Placental epithelial cell (primary cell): ENCODE results near the gene ZFP36. TPM values are rescaled to one million over a fixed set of nuclear protein-coding genes. Genes with fewer than 3 reads are reported as not detected.

Experiments used
- small RNA-seq: library from RNA; depleted of rRNA; stranded (forward); fragments of <200 nt; gene quantifications from one replicate; pipeline ENCODE3, GENCODE V24; 2012
- total RNA-seq: library from RNA; depleted of rRNA; stranded (reverse); fragments of >200 nt; gene quantifications from 2 replicates; pipeline ENCODE4 v1.2.3, GENCODE V29; 2012

Gene ZFP36, protein sequence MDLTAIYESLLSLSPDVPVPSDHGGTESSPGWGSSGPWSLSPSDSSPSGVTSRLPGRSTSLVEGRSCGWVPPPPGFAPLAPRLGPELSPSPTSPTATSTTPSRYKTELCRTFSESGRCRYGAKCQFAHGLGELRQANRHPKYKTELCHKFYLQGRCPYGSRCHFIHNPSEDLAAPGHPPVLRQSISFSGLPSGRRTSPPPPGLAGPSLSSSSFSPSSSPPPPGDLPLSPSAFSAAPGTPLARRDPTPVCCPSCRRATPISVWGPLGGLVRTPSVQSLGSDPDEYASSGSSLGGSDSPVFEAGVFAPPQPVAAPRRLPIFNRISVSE
- 16.2 and 16.9 TPM in 2 replicates for total RNA-seq

DNA sequence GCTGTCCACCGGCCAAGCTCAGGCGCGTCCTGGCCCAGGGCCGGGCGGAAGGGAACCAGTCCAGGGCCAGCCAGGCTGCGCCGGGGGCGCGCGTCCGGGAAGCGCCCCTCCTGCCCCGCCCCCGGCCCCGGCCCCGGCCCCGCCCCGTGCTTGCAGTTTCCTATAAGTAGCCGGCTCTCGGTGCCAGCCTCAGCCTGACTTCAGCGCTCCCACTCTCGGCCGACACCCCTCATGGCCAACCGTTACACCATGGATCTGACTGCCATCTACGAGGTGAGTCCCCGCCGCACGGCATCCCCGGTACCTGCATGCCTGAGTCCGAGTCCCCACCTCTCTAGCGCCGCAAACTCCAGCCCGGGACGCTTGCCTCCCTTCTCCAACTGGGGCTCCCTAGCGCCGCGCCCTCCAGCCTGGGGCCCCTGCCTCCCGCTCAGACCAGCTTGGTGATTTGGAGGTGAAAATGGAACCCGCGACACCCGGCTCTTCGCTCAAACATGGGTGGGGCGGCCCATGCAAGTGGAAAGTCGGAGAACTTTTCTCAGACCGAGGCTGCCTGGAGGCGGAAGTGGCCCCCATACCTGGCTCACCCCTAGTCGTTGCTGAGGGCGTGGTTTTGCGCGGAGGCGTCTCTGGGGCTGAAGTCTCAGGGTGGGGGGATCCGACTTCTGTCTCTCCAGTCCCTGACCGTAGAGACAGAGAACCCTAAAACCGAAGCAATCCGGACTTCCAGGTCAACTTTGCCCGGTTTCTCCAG is at the start of gene ZFP36:
ZFP36 (plus strand) TSS at position 192 of the 754 bp plus-strand sequence; CDS start at position 250, 58 bp downstream.

DNA sequence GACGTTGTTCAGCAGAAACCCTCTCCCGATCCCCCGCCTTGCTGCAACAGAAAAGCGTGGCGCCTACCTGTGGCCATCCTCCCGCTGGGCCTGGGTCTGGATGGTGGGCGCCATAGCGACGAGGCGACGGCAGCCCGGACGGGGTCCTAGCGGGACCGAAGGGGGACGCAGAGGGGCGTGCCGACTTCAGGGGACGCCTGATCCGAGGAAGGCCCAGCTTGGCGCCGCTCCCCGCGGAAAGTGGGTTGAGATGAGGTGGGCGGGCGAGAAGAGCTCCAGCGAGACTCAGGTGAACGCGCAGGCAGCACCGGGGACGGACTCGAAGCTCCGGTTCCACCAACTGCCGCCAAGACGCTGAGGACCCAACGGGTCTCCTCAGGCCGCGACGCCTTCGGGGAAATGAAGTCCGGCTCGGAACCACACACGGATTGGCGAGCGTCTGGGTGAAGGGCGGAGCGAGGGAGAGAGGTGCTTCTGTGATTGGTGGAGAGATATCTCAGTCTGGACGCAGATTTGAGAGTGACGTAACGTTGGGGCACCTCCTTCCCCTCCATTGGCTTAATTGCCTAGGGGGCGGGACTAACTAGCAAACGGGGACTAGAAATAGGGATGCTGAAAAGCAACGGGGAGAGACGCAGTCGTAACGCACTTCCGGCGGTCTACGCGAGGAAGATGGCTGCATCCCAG is 15.8 kb upstream of the ZFP36 start, which contains the start of the genes MED29 and PAF1:
MED29 (plus strand) TSS at position 628 of the 687 bp plus-strand sequence; CDS start at position 673, 45 bp downstream.
PAF1 (minus strand) TSS at position 356 of the 687 bp plus-strand sequence; CDS start at position 114, 242 bp downstream.

DNA sequence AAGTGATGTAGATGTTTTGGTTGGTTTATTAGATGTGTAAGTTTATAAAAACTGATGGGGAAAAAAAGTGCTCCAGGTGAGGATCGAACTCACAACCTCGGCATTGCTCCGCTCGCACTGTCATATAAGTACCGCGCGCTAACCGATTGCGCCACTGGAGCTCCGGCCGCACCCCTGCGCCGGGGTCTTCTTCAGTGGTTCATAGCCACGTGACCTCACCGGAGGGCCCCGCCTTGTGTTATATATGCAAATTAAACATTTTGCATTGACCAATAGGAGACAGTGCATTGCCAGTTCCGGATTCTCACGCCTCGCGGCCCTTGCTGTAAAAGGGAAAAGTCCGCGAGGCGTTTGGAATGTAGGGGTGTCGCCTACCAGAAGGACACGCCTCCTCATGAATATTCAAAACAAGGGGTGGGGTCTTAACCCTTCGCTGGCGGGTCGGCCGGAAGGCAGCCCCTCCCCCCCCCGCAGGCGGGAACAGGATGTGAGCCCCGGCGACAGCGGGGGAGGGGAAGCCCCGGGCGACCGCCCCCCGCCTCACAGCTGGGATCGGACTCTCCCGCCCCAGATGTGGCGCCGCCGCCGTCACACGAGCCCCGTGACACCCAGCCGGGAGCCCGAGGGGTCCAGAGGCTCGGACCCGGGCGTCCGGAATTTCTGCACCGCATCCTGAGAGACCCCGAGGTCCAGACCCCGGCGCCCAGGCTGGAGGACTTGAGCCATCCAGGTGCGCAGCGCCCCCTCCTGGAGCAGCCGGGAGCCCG is 5.6 kb downstream of the ZFP36 start, which contains the start of gene PLEKHG2:
PLEKHG2 (plus strand) TSS at position 570 of the 767 bp plus-strand sequence. CDS start 1,418 bp downstream, outside the sequence.

DNA sequence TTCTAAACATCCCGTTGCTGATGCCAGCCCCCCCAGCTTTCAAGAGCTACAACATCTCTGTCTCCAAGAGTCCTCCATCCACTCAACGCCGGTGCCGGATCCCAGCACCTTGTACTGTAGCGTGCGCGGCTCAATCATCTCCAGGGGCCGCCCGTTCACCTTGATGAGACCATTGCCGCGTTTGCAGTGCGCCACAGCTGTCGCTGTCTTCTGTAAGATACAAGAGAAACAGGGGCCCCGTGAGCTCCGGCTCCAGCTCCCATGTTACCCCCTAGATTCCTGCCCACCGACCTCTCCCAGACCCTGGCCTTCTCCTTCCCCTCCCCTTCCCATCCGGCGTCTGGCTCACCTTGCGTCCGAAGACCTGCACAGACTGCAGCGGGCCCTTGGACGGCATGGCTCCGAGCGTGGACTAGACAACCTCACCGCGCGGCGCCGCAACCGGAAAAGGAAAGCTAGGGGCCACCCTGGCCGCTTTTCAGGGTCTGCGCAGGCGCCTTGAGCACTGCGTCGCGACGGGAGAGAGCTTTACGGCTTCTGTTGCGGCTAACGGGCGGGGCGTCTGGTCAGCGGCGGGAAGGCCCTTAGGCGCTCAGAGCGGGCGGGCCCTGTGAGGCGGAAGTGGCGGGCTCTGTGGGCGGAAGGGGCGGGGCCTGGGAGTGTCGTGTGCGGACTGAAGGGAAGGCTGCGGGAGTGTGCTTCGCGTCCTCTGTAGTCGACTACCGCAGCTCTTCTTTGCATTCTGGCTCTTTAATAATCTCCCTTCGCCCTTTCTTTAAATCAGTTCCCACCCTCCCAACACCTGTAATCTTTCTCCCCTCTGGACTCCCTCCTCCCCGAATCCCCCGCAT is 29.1 kb downstream of the ZFP36 start, which contains the start of gene RPS16:
RPS16 (minus strand) TSS at position 451 of the 851 bp plus-strand sequence; CDS start at position 397, 54 bp downstream.

DNA sequence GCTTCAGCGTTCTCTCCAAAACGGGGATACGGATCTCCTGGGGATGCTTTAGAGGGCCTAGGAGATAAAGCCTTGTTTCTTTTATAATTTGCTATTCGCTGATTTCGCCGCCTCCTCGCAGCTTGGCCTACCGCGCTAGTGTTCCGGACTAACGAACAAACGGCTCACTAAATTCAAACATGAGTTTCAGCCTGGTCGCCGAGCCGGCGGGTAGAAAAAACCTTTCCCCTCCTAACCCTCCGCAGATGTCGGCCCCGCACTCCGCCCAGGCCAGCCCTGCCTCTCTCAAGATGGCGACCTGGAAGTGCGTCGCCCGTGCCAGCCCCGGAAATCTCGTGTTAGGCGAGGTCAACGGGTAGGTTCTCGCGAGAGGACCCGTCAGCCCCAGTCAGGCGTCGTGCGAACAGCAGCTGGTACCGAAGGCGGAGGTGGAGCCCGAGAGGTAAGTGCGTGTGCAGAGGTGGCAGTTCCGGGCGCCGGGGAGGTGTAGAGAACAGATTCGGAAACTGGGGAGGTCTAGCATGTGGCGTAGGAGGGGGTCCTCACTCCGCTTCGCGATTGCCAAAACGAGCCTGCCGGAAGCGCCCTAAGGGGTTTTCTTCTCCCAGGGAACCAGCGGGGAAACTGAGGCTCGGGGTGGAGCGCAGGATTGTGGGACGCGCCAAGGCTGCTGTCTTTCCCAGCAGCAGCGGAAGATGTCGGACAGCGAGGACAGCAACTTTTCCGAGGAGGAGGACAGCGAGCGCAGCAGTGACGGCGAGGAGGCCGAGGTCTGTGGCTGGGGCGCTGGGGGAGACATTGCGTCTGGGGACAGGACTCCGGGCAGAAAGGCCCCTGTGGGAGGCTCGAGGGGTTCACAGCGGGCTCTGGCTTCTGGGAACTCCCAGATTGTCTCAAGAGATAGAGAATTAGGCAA is 38.8 kb downstream of the ZFP36 start, which contains the start of gene SUPT5H:
SUPT5H (plus strand) TSS at position 387 of the 916 bp plus-strand sequence; CDS start at position 696, 309 bp downstream.

Small RNA genes lying within 50 kb of the gene (small RNA-seq; reads per million reads assigned to genes)
- gene MIR4530 (0.09 reads per million), gene RN7SL566P (not detected)

Other genes starting within 250 kb of the ZFP36 start
- not detected in 2 replicates for gene NCCRP1, start 209.9 kb upstream of the ZFP36 start, total RNA-seq
- not detected in 2 replicates for gene SYCN, start 202.6 kb upstream of the ZFP36 start, total RNA-seq
- not detected in 2 replicates for gene IFNL3, start 161.8 kb upstream of the ZFP36 start, total RNA-seq
- not detected in 2 replicates for gene IFNL4, start 158.0 kb upstream of the ZFP36 start, total RNA-seq
- not detected in 2 replicates for gene IFNL2, start 138.5 kb upstream of the ZFP36 start, total RNA-seq
- gene IFNL1, start 110.4 kb upstream of the ZFP36 start, total RNA-seq: not detected in 2 replicates
- gene LRFN1, start 86.0 kb upstream of the ZFP36 start, total RNA-seq: 0.39 TPM in 1 of 2 replicates, not detected in the other
- not detected in 2 replicates for gene GMFG, start 70.8 kb upstream of the ZFP36 start, total RNA-seq
- gene SAMD4B, start 64.4 kb upstream of the ZFP36 start, total RNA-seq: 64.0 and 66.7 TPM in 2 replicates
- gene PAF1, start 15.7 kb upstream of the ZFP36 start, total RNA-seq: 39.3 and 44.9 TPM in 2 replicates
- gene MED29, start 15.5 kb upstream of the ZFP36 start, total RNA-seq: 18.1 and 20.9 TPM in 2 replicates
- 17.5 and 29.4 TPM in 2 replicates for gene PLEKHG2, start 5.8 kb downstream of the ZFP36 start, total RNA-seq
- gene RPS16, start 29.1 kb downstream of the ZFP36 start, total RNA-seq: 123 and 173 TPM in 2 replicates
- gene SUPT5H, start 38.7 kb downstream of the ZFP36 start, total RNA-seq: 84.8 and 94.0 TPM in 2 replicates
- gene TIMM50, start 74.0 kb downstream of the ZFP36 start, total RNA-seq: 35.3 and 58.7 TPM in 2 replicates
- gene DLL3, start 92.1 kb downstream of the ZFP36 start, total RNA-seq: under 0.01 TPM in 1 of 2 replicates, not detected in the other
- not detected in 2 replicates for gene SELENOV, start 108.3 kb downstream of the ZFP36 start, total RNA-seq
- 1.1 and 1.2 TPM in 2 replicates for gene EID2B, start 126.0 kb downstream of the ZFP36 start, total RNA-seq
- 6.3 and 14.4 TPM in 2 replicates for gene EID2, start 133.3 kb downstream of the ZFP36 start, total RNA-seq
- gene LGALS13, start 195.7 kb downstream of the ZFP36 start, total RNA-seq: not detected in 2 replicates
- gene LGALS16, start 249.1 kb downstream of the ZFP36 start, total RNA-seq: not detected in 2 replicates